IPS-18c (cell line): ENCODE results near the gene CAPS.

Experiments used
- H3K4me3 ChIP-seq: 2 replicates; pipeline ENCODE4 v1.7.0; 2013; ENCODE audit warnings: low read depth, mild to moderate bottlenecking, low read length, moderate library complexity; ENCODE audit not compliant: insufficient read depth
- H3K9me3 ChIP-seq: one replicate; pipeline ENCODE4 v1.6.1; 2013; ENCODE audit warnings: mild to moderate bottlenecking, low read length, moderate library complexity; ENCODE audit not compliant: control insufficient read depth, insufficient read depth

CAPS gene

GRCh38 chr19:5889288-5889971 is 24.6 kb upstream of the CAPS start:
- H3K9me3 ChIP-seq: no peaks in the 10 kb centered on the region

GRCh38 chr19:5890099-5890498 is 24.0 kb upstream of the CAPS start:
- Histone ChIP-seq H3K4me3 (no peak overlapping the region), H3K9me3 (no peaks in the 10 kb centered on the region)

More at GRCh38 chr19:5889288-5889971, 24.6 kb upstream of the CAPS start:
- no peak overlapping the region for H3K4me3 ChIP-seq

- no peak overlapping the region for H3K4me3 ChIP-seq
Measured at GRCh38 chr19:5891572-5891937, 22.5 kb upstream of the CAPS start.

GRCh38 chr19:5891938-5892771 is 21.9 kb upstream of the CAPS start:
- Histone ChIP-seq H3K4me3 (no peak overlapping the region), H3K9me3 (no peaks in the 10 kb centered on the region)

More at GRCh38 chr19:5891572-5891937, 22.5 kb upstream of the CAPS start:
- no peaks in the 10 kb centered on the region for H3K9me3 ChIP-seq

- Histone ChIP-seq H3K9me3 (no peaks in the 10 kb centered on the region), H3K4me3 (no peak overlapping the region)
Measured at GRCh38 chr19:5892772-5893275, 21.2 kb upstream of the CAPS start.

- no peak overlapping the region for H3K4me3 ChIP-seq
- no peaks in the 10 kb centered on the region for H3K9me3 ChIP-seq
Measured at GRCh38 chr19:5893296-5893903, 20.7 kb upstream of the CAPS start.

- Histone ChIP-seq H3K9me3 (no peaks in the 10 kb centered on the region), H3K4me3 (no peak overlapping the region)
Measured at GRCh38 chr19:5893907-5894703, 19.9 kb upstream of the CAPS start.

- no peak overlapping the region for H3K4me3 ChIP-seq
- no peaks in the 10 kb centered on the region for H3K9me3 ChIP-seq
Measured at GRCh38 chr19:5894704-5895349, 19.2 kb upstream of the CAPS start.

GRCh38 chr19:5895409-5895808 is 18.6 kb upstream of the CAPS start:
- no peak overlapping the region for H3K4me3 ChIP-seq
- no peaks in the 10 kb centered on the region for H3K9me3 ChIP-seq

GRCh38 chr19:5895890-5896289 is 18.2 kb upstream of the CAPS start:
- H3K9me3 ChIP-seq: no peaks in the 10 kb centered on the region
- no peak overlapping the region for H3K4me3 ChIP-seq

GRCh38 chr19:5896365-5897076 is 17.5 kb upstream of the CAPS start:
- Histone ChIP-seq H3K9me3 (no peaks in the 10 kb centered on the region), H3K4me3 (no peak overlapping the region; the same call in 1 of the 2 replicates)

GRCh38 chr19:5897189-5897969 is 16.7 kb upstream of the CAPS start:
- no peaks in the 10 kb centered on the region for H3K9me3 ChIP-seq
- no peak overlapping the region for H3K4me3 ChIP-seq

GRCh38 chr19:5899728-5900526 is 14.1 kb upstream of the CAPS start:
- H3K4me3 ChIP-seq: no peak overlapping the region
- no peaks in the 10 kb centered on the region for H3K9me3 ChIP-seq

- Histone ChIP-seq H3K4me3 (no peak overlapping the region), H3K9me3 (no peaks in the 10 kb centered on the region)
Measured at GRCh38 chr19:5900976-5901375, 13.1 kb upstream of the CAPS start.

- H3K4me3 ChIP-seq: peak overlapping the region; percentile 99
- H3K9me3 ChIP-seq: no peaks in the 10 kb centered on the region
Measured at GRCh38 chr19:5903056-5903623, 10.9 kb upstream of the CAPS start.
